GM19025 (cell line): ENCODE results near the gene CRB2.

Experiments
- ATAC-seq: cut with Tn5 transposase; IDR thresholded peaks from one replicate; pipeline ENCODE4 v1.9.1; 2021; ENCODE audit warnings: mild to moderate bottlenecking, low read depth, moderate library complexity; ENCODE audit not compliant: unreplicated experiment

The CRB2 gene

GRCh38 chr9:123346826-123347225, 9.2 kb upstream of the CRB2 start:
- no peak for ATAC-seq

GRCh38 chr9:123347289-123348060, 8.5 kb upstream of the CRB2 start:
- no peak for ATAC-seq

DNA sequence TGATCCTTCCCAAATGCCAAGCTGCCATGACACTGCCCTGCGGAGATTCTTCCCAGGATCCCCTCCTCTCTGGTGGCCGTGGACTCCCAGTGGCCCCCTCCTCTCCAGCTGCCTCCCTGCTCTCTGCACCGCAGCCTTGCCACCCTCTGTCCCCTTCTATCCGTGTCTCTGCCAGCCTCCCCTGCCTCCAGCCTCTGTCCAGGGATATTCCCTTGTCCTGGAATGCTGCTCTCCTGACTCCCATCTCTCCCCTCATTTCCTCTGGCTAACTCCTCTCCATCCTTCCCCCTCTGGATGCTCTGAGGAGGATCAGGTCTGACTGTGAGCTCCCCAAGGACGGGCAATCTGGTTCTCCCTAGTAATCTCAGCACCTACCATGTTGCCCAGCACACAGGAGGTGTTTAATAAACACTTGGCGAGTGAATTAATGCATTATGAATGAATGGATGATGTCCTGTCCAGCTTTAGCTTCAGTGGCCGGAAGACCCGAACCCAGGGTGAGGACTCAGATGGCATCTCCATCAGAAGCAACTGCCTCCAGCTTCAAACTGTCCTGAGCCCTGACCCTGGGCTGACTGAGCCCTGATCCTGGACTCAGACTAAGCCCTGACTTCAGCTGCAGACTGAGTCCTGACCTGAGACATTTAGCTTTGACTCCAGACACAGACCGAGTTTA, 7.5 kb upstream of the CRB2 start:
- ATAC-seq: no peak

DNA sequence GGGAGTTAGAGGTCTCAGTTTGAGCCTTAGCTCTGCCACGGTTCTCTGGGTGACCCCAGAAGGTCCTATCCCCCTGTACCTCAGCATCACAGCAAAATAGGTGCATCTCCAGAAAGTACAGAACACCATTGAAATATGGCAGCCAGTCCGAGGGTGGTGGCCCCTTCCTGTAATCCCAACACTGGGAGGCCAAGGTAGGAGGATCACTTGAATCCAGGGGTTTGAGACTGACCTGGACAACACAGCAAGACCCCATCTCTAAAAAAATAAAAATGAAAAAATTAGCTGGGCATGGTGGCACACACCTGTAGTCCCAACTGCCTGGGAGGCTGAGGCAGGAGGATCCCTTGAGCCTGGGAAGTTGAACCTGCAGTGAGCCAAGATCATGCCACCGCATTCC, 7.0 kb upstream of the CRB2 start:
- ATAC-seq: no peak

DNA sequence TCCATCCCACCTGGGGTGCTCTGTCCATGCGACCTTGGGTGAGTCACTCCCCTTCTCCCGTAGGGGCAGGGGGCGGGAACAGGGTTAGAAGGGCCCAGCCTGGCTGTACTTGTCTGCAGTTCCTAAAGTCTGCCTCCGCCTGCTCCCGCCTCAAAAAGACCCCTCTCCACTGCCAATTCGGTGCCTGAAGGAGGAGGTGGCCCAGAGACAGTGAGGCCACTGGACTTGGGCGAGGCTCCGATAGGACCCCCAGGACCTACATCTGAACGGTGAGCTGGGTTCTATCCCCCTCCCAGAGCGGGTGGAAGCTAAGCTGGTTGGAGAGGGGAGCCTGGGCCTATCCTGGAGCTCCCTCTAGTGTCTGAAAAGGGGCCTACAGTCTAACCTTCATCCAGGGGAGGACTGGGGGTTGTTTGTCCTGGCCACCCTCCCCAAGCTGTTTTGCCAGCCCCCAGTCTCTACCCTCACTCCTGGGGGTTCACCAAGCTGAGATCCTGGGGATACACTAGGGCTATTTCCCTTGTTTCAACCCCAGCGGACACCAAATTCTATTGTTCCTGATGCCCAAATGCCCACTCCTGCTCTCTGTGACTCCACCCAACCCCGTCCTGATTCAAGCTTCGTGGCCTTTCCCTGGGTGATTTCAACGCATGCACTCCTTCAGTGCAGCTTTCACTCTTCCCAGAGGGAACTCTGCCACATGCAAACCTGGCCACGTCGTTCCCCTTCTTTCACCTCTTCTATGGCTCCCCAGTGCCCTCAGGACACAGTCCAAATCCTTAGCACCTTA, 6.1 kb upstream of the CRB2 start:
- ATAC-seq: peak; percentile 59

GRCh38 chr9:123350590-123351310, 5.2 kb upstream of the CRB2 start:
- ATAC-seq: no peak

- no peak for ATAC-seq
Measured at GRCh38 chr9:123353041-123353440, 3.0 kb upstream of the CRB2 start.

GRCh38 chr9:123353984-123354591, 1.9 kb upstream of the CRB2 start:
- ATAC-seq: no peak

DNA sequence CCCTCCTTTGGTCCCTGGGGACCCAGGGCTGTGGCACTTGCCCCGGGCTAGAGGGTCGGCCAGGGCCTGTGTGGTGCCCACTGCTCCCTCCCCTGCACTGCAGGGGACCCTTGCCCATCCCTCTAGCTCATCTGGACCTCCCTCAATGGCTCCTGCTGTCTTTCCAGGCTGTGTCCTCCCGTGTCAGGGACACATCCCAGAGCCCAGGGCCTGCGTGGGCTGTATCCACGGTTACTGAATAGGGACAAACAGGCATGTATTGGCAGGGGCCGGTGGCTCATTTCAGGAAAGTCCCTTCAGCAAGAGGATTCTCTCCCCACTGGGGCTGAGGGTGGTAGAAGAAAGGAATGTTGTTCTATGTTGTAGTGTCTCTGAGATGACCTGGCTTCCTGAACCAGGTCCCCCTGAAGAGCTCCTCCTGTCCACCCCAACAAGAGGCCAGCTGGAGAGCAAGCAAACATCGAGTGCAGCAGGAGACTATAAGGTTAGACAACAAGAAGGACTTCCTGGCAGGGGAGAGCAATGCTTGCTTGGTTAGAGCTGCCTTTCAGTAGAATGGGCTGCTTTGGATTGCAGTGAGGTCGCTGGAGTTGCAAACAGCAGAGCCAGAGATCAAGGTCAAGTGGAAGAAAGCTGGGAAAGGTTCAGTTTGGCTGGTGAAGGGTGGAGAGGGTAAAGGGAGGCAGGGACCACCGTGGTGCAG, 1.0 kb upstream of the CRB2 start:
- no peak for ATAC-seq

GRCh38 chr9:123356851-123357742, 1.1 kb downstream of the CRB2 start:
- no peak for ATAC-seq

DNA sequence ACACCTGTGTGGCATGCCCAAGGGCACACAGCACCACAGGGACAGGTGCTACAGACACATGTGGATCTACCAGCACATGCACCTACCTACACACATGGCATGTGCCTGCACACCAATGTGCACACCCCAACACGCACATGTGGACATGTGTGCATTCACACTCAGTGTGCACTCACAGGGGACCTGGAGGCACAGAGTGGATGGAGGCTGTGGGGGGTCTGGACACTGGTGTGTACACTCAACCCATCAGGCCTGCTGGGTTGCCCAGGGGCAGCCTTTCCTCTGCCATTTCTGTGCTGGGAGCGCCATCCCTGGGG, 1.7 kb downstream of the CRB2 start:
- ATAC-seq: no peak

- no peak for ATAC-seq
Measured at GRCh38 chr9:123358181-123358905, 2.3 kb downstream of the CRB2 start.

GRCh38 chr9:123359106-123359505, 3.1 kb downstream of the CRB2 start:
- no peak for ATAC-seq

- no peak for ATAC-seq
Measured at GRCh38 chr9:123359546-123359945, 3.5 kb downstream of the CRB2 start.

GRCh38 chr9:123360161-123361085, 4.4 kb downstream of the CRB2 start:
- no peak for ATAC-seq

GRCh38 chr9:123361086-123361730, 5.2 kb downstream of the CRB2 start:
- no peak for ATAC-seq
